GM23338 (cell line): ENCODE data around the gene VMP1. TPM values are rescaled to one million over a fixed set of nuclear protein-coding genes. Genes with fewer than 3 reads are reported as not detected.
A peak's percentile ranks its signal among the peaks of the same experiment; 100 is the strongest.

Experiments used
- ATAC-seq: fragments of 200-7000 bp; cut with Tn5 transposase; 3 replicates; pipeline ENCODE4 v1.9.1; 2020
- DNase-seq: peaks from one replicate; pipeline ENCODE4 v3.0.0-alpha.2; 2015; ENCODE audit warnings: low spot score
- H2AFZ ChIP-seq: fragments of 200-600 bp; sonication (generic); 2 replicates; pipeline ENCODE4 v1.8.0; 2016; ENCODE audit warnings: antibody characterized with exemption, mild to moderate bottlenecking, moderate library complexity
- H3F3A ChIP-seq: fragments of 200-600 bp; sonication (generic); replicated peaks from 2 replicates; pipeline ENCODE4 v1.8.0; 2017; ENCODE audit warnings: antibody characterized with exemption, mixed run types, low read depth
- H3K27ac ChIP-seq: fragments of 200-600 bp; sonication (generic); 2 replicates; pipeline ENCODE4 v1.6.1; 2016; ENCODE audit warnings: low read depth
- H3K27me3 ChIP-seq: fragments of 200-600 bp; sonication (generic); 2 replicates; pipeline ENCODE4 v1.8.0; 2016; ENCODE audit warnings: mild to moderate bottlenecking, mixed run types, moderate library complexity; ENCODE audit not compliant: insufficient read depth
- H3K36me3 ChIP-seq: fragments of 200-600 bp; sonication (generic); 2 replicates; pipeline ENCODE4 v1.8.0; 2016; ENCODE audit warnings: mild to moderate bottlenecking; ENCODE audit not compliant: insufficient read depth
- H3K4me1 ChIP-seq: fragments of 200-600 bp; sonication (generic); 2 replicates; pipeline ENCODE4 v1.8.0; 2016; ENCODE audit warnings: mild to moderate bottlenecking, moderate library complexity; ENCODE audit not compliant: insufficient read depth
- H3K4me2 ChIP-seq: fragments of 200-600 bp; sonication (generic); 2 replicates; pipeline ENCODE4 v1.7.1; 2017; ENCODE audit warnings: mixed run types
- H3K4me3 ChIP-seq: fragments of 200-600 bp; sonication (generic); 2 replicates; pipeline ENCODE4 v1.6.1; 2016; ENCODE audit warnings: mixed run types
- H3K79me2 ChIP-seq: fragments of 200-600 bp; sonication (generic); replicated peaks from 2 replicates; pipeline ENCODE4 v1.8.0; 2017; ENCODE audit warnings: mild to moderate bottlenecking; ENCODE audit not compliant: insufficient read depth
- H3K9me2 ChIP-seq: fragments of 200-600 bp; sonication (generic); 2 replicates; pipeline ENCODE4 v1.8.0; 2017; ENCODE audit not compliant: insufficient read depth
- H4K20me1 ChIP-seq: fragments of 200-600 bp; sonication (generic); replicated peaks from 2 replicates; pipeline ENCODE4 v1.8.0; 2017; ENCODE audit warnings: mild to moderate bottlenecking; ENCODE audit not compliant: insufficient read depth
- H3K27ac Mint-ChIP-seq: 2 replicates; pipeline ENCODE4 v1.8.0; 2020; ENCODE audit warnings: inconsistent platforms, mild to moderate bottlenecking, moderate library complexity, mixed read lengths
- H3K27me3 Mint-ChIP-seq: 3 replicates; pipeline ENCODE4 v1.8.0; 2022; ENCODE audit warnings: low read depth, mild to moderate bottlenecking, moderate library complexity, mixed read lengths, inconsistent platforms; ENCODE audit not compliant: insufficient read depth, poor library complexity
- H3K36me3 Mint-ChIP-seq: 3 replicates; pipeline ENCODE4 v1.8.0; 2021; ENCODE audit warnings: low read depth, mild to moderate bottlenecking, inconsistent platforms, moderate library complexity, mixed read lengths
- H3K4me1 Mint-ChIP-seq: 3 replicates; pipeline ENCODE4 v1.8.0; 2020; ENCODE audit warnings: mild to moderate bottlenecking, inconsistent platforms, mixed read lengths
- H3K4me3 Mint-ChIP-seq: 3 replicates; pipeline ENCODE4 v1.8.0; 2021; ENCODE audit warnings: moderate library complexity, mild to moderate bottlenecking, inconsistent platforms, mixed read lengths
- H3K9me3 Mint-ChIP-seq: 3 replicates; pipeline ENCODE4 v1.8.0; 2020; ENCODE audit warnings: moderate library complexity, mild to moderate bottlenecking, inconsistent platforms, mixed read lengths
- ETS1 ChIP-seq: IDR thresholded peaks from 2 replicates; pipeline ENCODE4 v1.6.1; 2016; ENCODE audit warnings: antibody characterized with exemption
- EZH2phosphoT487 ChIP-seq: fragments of 200-600 bp; sonication (generic); IDR thresholded peaks from one replicate; pipeline ENCODE4 v1.8.1; 2018; ENCODE audit warnings: antibody characterized with exemption; ENCODE audit not compliant: unreplicated experiment
- JUNB ChIP-seq: IDR thresholded peaks from one replicate; pipeline ENCODE4 v1.6.1; 2016; ENCODE audit warnings: antibody characterized with exemption; ENCODE audit not compliant: unreplicated experiment
- REST ChIP-seq: IDR thresholded peaks from one replicate; pipeline ENCODE4 v1.6.1; 2018; ENCODE audit warnings: antibody characterized with exemption; ENCODE audit not compliant: unreplicated experiment
- polyA plus RNA-seq: library from polyadenylated mRNA; unstranded; fragments of >200 nt; fragmentation: Nextera tagmentation; extraction: Ambion mirVana; gene quantifications from 2 replicates; pipeline ENCODE4 v1.2.1, GENCODE V29; 2016
- total RNA-seq: library from RNA; depleted of rRNA; stranded (reverse); fragments of >200 nt; shearing (Covaris generic); gene quantifications from 2 replicates; pipeline ENCODE4 v1.2.3, GENCODE V29; 2014

Gene VMP1
- total and polyA plus RNA-seq, 2 experiments from 2014 or later = 70.1 to 112 TPM

- TF ChIP-seq REST = no peak
Measured at GRCh38 chr17:59712862-59713261, 5.4 kb downstream of the VMP1 start (continued).

GRCh38 chr17:59714255-59714654 lies 6.8 kb downstream of the VMP1 start:
- no peaks in the 10 kb centered on the region for H3K9me3 Mint-ChIP-seq
- no peaks in the 10 kb centered on the region for H3F3A ChIP-seq
- no peaks in the 10 kb centered on the region; the same call in 1 of the 2 replicates for H3K4me1 ChIP-seq
- no peak overlapping the region for H3K4me3 Mint-ChIP-seq
- H3K4me3 ChIP-seq = no peak overlapping the region
- peaks cover 96% of the 10 kb centered on the region for H3K79me2 ChIP-seq
- H3K36me3 Mint-ChIP-seq = no peaks in the 10 kb centered on the region
- H3K36me3 ChIP-seq = no peaks in the 10 kb centered on the region
- ATAC-seq (no peak), DNase-seq (no peak)
- H3K27ac ChIP-seq = 0 out of 2 replicates have a peak overlapping the region, but pooled peaks have one; percentile 33
- H3K27me3 Mint-ChIP-seq = no peaks in the 10 kb centered on the region
- no peaks in the 10 kb centered on the region for H3K27me3 ChIP-seq
- TF ChIP-seq EZH2phosphoT487 = no peak
- no peak for TF ChIP-seq ETS1
- H4K20me1 ChIP-seq = peaks cover 28% of the 10 kb centered on the region
- no peak overlapping the region for H3K27ac Mint-ChIP-seq
- H3K4me2 ChIP-seq = no peak overlapping the region
- H3K4me1 Mint-ChIP-seq = peaks cover under 1% of the 10 kb centered on the region; the same call in 2 of the 3 replicates
- H2AFZ ChIP-seq = no peak overlapping the region
- no peaks in the 10 kb centered on the region for H3K9me2 ChIP-seq

GRCh38 chr17:59716427-59716826 lies 9.0 kb downstream of the VMP1 start:
- TF ChIP-seq JUNB = no peak
- DNase-seq = no peak
- Histone ChIP-seq H3K36me3 (no peaks in the 10 kb centered on the region), H3K9me2 (no peaks in the 10 kb centered on the region), H3K4me1 (no peaks in the 10 kb centered on the region), H3K4me3 (no peak overlapping the region), H3K79me2 (peaks cover 96% of the 10 kb centered on the region), H3K27me3 (no peaks in the 10 kb centered on the region), H3K4me2 (no peak overlapping the region), H2AFZ (no peak overlapping the region), H4K20me1 (peaks cover 24% of the 10 kb centered on the region), H3K27ac (peak overlapping the region; percentile 72; the same call in 1 of the 2 replicates), H3F3A (no peaks in the 10 kb centered on the region)
- no peaks in the 10 kb centered on the region for H3K36me3 Mint-ChIP-seq
- H3K9me3 Mint-ChIP-seq = no peaks in the 10 kb centered on the region
- H3K27me3 Mint-ChIP-seq = no peaks in the 10 kb centered on the region
- ATAC-seq = no peak
- no peak overlapping the region for H3K27ac Mint-ChIP-seq
- no peaks in the 10 kb centered on the region for H3K4me1 Mint-ChIP-seq
- H3K4me3 Mint-ChIP-seq = no peak overlapping the region
